WTC11 (cell line): ENCODE measurements around the gene ZNF850.
"Not testable (repeated sequence)": the region's sequence is repeated elsewhere in the genome, so short reads cannot be mapped to it uniquely, and the experiment has no call there.

Source experiments
- E2F1 ChIP-seq: sonication (generic); formaldehyde crosslinking; IDR thresholded peaks from 2 replicates; pipeline ENCODE4 v1.8.0; 2022; ENCODE audit warnings: mild to moderate bottlenecking, missing genetic modification reagents
- GRHL2 ChIP-seq: fragments of 250-450 bp; sonication (Bioruptor Pico); IDR thresholded peaks from 2 replicates; pipeline ENCODE4 v1.8.0; 2022; ENCODE audit warnings: mild to moderate bottlenecking, moderate library complexity; ENCODE audit not compliant: insufficient replicate concordance, severe bottlenecking
- KAT7 ChIP-seq: sonication (generic); formaldehyde crosslinking; IDR thresholded peaks from 2 replicates; pipeline ENCODE4 v1.8.1; 2023; ENCODE audit warnings: missing genetic modification reagents, mild to moderate bottlenecking, borderline replicate concordance
- MXD4 ChIP-seq: fragments of 250-450 bp; sonication (Bioruptor Pico); IDR thresholded peaks from 2 replicates; pipeline ENCODE4 v1.8.0; 2021; ENCODE audit warnings: mild to moderate bottlenecking, moderate library complexity, borderline replicate concordance
- ZSCAN18 ChIP-seq: fragments of 250-450 bp; sonication (Bioruptor Pico); IDR thresholded peaks from 2 replicates; pipeline ENCODE4 v2.1.2; 2022; ENCODE audit warnings: mild to moderate bottlenecking, moderate library complexity
- TF ChIP-seq, protein P1 (sequence below): fragments of 200-600 bp; IDR thresholded peaks from 2 replicates; pipeline ENCODE4 v1.8.0; 2022; ENCODE audit warnings: antibody characterized with exemption

DNA sequence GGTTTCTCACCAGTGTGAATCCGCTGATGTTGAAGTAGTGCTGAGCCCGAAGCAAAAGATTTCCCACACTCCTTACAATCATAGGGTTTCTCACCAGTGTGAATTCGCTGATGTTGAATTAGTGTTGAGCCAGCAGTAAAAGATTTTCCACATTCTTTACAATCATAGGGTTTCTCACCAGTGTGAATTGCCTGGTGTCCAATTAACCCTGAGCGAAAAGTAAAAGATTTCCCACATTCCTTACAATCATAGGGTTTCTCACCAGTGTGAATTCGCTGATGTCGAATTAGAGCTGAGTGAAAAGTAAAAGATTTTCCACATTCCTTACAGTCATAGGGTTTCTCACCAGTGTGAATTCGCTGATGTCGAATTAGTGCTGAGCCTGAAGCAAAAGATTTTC, 23.0 kb downstream of the ZNF850 start:
- not testable (repeated sequence) for TF ChIP-seq ZSCAN18 (CRISPR knock-in tag); MXD4 (CRISPR knock-in tag); E2F1 (CRISPR knock-in tag); KAT7; GRHL2 (CRISPR knock-in tag)
- TF ChIP-seq, protein P1, sequence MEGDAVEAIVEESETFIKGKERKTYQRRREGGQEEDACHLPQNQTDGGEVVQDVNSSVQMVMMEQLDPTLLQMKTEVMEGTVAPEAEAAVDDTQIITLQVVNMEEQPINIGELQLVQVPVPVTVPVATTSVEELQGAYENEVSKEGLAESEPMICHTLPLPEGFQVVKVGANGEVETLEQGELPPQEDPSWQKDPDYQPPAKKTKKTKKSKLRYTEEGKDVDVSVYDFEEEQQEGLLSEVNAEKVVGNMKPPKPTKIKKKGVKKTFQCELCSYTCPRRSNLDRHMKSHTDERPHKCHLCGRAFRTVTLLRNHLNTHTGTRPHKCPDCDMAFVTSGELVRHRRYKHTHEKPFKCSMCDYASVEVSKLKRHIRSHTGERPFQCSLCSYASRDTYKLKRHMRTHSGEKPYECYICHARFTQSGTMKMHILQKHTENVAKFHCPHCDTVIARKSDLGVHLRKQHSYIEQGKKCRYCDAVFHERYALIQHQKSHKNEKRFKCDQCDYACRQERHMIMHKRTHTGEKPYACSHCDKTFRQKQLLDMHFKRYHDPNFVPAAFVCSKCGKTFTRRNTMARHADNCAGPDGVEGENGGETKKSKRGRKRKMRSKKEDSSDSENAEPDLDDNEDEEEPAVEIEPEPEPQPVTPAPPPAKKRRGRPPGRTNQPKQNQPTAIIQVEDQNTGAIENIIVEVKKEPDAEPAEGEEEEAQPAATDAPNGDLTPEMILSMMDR = not testable (repeated sequence)
